D721Med (cell line): Measurements from ENCODE around the gene PML.

ENCODE experiments used
- DNase-seq: peaks from one replicate; pipeline ENCODE4 v3.0.0; 2011; ENCODE audit warnings: low spot score; ENCODE audit not compliant: insufficient read length
- FAIRE-seq: peaks from 2 replicates; lab custom pipeline; 2011; peaks lifted over from hg19 to GRCh38; lab: Jason Lieb, UNC
- CTCF ChIP-seq: IDR thresholded peaks from 2 replicates; pipeline ENCODE4 v1.5.1; 2012; ENCODE audit warnings: mild to moderate bottlenecking, control low read depth; ENCODE audit not compliant: insufficient read depth; ENCODE audit errors: missing control alignments

PML gene

GRCh38 chr15:73986776-73987056 is 7.8 kb upstream of the PML start:
- DNase-seq (no peak), FAIRE-seq (no peak)
- TF ChIP-seq CTCF = no peak

DNA sequence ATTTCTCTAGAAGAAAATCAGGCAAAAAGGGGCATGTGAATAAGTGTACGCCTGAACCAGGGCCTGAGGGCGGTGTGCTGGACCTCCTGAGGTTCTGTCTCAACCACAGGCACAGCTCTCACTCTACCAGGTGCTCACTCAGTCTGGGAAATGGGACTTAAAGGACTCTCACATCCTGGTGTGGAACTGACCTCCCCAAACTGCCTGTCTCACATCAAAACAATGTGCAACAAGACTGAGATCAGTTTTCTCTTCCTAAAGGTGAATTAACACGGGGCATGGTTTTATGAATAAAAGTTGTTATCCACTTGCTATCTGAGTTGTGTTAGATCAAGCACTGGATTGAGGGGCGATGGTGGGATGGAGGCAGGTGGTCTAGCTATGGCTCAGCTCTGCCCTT is 7.3 kb upstream of the PML start:
- no peak for TF ChIP-seq CTCF
- no peak for FAIRE-seq
- no peak for DNase-seq

DNA sequence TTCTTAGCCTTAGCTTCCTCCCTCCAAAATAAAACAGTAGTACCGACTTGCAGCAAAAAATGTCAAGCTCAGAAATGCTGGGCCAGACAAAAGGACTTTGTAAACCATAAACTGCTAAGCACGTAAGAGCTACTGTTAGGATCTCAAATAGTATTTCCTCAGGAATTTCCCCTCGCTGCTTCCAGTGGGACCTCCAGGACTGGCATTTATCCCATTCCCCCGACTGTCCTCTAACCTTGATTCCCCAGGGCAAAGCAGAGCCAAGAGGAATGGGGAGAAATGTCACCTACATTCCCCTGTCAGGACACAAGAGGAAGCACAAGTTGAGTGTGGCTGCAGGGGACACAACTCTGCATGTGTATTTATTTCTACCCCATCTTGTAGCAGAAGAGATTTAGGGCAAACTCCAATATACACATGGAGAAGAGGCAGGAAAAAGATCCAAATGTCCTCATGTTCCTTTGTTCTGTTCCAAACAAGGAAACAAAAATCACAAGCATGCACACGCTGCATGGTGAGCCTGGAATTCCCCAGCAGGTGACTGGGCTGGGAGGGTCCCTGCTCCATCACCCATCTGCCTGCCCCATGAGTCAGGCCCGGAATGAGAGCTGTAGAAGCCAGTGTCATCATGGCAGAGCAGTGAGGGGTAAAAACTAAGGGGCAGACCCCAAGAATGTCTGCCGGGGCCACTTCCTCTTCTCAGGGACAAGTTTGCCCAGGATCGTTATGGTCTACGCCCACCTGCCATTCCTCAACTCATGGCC is 6.7 kb upstream of the PML start:
- DNase-seq (no peak), FAIRE-seq (no peak)
- TF ChIP-seq CTCF = no peak

DNA sequence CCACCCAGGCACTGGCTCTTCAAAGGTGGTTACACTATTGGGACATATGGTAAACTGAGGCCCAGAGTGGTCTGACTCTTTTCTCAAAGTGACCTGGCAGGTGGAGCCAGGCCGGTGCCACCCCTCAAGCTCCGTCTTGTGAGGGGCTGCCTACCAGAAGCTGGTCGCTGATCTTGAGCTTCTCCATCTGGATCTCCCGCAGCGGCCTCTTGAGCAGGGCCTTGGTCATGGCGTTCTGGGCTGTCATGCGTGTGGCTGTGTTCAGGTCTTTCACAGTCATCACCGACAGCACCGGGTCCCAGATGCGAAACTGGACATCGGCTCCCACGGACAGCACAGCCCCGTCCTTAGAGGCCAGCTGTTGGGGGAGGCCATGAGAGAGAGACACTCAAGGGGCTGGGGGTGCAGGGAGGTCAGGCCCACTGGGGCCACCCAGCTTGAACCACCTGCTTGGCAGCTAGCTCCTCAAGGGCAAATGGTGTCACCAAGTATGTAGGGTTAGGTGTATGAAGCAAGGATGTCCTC is 6.0 kb upstream of the PML start:
- no peak for DNase-seq
- no peak for FAIRE-seq
- TF ChIP-seq CTCF = no peak

- DNase-seq (no peak), FAIRE-seq (no peak)
- TF ChIP-seq CTCF = no peak
Measured at GRCh38 chr15:73989001-73989798, 5.3 kb upstream of the PML start.

GRCh38 chr15:73990250-73991005 is 4.1 kb upstream of the PML start:
- no peak for FAIRE-seq

More at GRCh38 chr15:73990250-73991005, 4.1 kb upstream of the PML start:
- no peak for DNase-seq
- no peak for TF ChIP-seq CTCF
